Fibroblast of skin of right biceps (primary cell): ENCODE data around the gene EMC7.
A peak's percentile ranks its signal among the peaks of the same experiment; 100 is the strongest.

ENCODE experiments used
- DNase-seq: peaks from one replicate; pipeline ENCODE4 v3.0.0-alpha.2; 2013

The EMC7 gene

GRCh38 chr15:34038023-34038870, 63.4 kb downstream of the EMC7 start:
- peak; percentile 83 for DNase-seq
